ENCODE results near the gene ATXN1.

ATXN1 gene

DNA sequence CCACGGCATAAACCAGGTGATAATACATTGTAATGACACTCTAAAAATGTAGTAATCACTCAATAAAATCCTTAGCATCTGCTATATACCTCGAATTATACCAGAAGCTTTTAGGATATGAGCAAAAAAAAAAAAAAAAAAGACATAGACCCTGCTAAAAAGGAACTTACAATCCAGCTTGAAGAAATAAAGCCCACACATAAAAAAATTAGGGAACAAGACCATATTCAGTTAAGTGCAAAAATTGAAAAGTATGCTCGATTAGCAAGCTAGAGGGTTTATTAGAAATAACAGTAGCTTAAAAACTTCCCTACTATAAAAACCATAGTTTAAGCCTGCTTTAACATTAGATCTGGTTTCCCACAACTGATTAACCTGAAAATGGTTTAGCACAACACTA, 387.2 kb downstream of the ATXN1 start:
- DNase-seq (ENCODE audit: low spot score) = no peak
- TF ChIP-seq, protein P1, sequence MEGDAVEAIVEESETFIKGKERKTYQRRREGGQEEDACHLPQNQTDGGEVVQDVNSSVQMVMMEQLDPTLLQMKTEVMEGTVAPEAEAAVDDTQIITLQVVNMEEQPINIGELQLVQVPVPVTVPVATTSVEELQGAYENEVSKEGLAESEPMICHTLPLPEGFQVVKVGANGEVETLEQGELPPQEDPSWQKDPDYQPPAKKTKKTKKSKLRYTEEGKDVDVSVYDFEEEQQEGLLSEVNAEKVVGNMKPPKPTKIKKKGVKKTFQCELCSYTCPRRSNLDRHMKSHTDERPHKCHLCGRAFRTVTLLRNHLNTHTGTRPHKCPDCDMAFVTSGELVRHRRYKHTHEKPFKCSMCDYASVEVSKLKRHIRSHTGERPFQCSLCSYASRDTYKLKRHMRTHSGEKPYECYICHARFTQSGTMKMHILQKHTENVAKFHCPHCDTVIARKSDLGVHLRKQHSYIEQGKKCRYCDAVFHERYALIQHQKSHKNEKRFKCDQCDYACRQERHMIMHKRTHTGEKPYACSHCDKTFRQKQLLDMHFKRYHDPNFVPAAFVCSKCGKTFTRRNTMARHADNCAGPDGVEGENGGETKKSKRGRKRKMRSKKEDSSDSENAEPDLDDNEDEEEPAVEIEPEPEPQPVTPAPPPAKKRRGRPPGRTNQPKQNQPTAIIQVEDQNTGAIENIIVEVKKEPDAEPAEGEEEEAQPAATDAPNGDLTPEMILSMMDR (IDR thresholded peaks at IDR 0.05; ENCODE audit: extremely low read depth, missing control alignments) = no peak

DNA sequence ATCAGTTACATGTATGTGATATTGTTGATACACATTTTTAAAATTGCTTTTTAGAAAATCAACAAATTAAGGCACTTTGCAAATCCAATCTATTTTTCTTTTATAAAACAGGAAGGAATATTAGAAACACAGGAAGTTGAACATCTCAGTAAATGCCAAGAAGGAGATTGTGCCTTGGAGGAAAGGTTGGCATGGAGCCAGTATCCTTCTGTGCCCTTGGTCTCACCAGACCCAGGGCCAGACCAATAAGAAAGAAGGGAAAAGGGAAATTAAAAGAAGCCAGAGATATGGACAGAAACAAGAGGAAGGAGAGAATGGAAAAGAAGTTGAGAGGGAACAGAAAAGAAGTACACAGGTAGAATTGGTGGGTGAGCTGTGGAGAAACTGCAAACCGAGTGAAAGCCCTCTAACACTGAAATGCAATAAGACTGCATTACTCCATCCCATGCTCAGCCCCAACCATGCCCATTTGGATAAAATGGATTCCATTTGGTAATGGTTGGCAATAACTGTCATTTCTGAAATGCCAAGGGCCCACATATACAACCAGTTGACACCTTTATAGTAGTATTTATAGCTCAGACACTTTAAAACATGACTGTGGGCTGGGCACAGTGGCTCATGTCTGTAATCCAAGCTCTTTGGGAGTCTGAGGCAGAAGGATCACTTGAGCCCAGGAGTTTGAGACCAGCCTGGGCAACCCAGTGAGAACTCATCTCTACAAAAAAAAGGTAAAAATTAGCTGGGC, 389.1 kb downstream of the ATXN1 start:
- TF ChIP-seq, protein P1 (IDR thresholded peaks at IDR 0.05; ENCODE audit: extremely low read depth, missing control alignments) = no peak

DNA sequence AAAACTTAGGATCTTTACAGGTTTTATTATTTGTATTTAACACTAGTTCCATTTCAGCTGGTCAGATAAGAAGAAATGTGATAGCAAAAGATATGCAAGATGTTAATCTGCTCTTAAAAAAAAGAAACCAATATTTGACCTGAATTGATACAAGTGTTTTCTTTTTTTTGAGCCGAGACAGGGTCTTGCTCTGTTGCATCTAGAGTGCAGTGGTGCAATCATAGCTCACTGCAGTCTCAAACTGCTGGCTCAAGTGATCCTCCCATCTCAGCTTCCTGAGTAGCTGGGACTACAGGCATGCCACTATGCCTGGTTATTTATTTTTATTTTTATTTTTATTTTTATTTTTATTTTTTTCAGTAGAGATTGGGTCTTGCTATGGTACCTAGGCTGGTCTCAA, 389.9 kb downstream of the ATXN1 start:
- no peak for DNase-seq (ENCODE audit: low spot score)
- TF ChIP-seq, protein P1 (IDR thresholded peaks at IDR 0.05; ENCODE audit: extremely low read depth, missing control alignments) = no peak

More for the DNA sequence above, 389.1 kb downstream of the ATXN1 start:
- DNase-seq (ENCODE audit: low spot score) = no peak

DNA sequence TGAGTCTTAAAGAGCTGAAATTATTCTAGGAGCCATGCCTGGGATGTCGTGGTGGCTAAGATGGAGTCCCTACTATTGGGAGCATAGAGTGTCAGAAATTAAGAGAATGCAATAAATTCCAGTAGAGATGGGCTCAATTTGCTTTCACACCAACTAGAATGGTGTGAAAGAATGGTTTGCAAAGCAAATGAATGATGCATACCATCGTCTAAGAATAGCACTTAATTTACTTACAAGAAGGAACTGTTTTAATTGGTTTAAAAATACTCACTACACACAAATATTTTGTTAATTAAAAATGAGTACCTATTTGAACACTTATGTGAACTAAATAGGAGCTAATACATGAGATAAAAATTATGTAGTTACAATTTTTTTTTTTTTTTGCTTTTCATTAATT, 390.3 kb downstream of the ATXN1 start:
- TF ChIP-seq, protein P1 (IDR thresholded peaks at IDR 0.05; ENCODE audit: extremely low read depth, missing control alignments) = no peak
- no peak for DNase-seq (ENCODE audit: low spot score)

DNA sequence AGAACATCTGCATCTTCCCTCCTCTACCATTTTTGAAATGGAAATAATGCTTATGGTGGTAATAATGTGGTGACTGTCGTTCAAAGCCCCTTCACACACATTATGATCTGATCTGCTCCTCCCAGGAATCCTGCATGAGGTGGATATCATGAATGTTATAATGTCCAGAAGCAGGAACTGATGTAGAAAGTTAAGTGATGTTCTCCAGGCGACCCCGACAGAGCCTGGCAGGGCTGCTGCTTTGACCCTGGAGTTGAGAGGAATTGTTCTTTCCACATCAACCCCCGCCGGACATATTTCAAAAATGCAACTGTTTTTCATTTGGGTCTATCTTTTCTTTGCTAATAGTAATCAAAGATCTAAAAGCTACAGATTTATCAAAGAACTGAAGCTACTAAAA, 391.3 kb downstream of the ATXN1 start:
- TF ChIP-seq, protein P1 (IDR thresholded peaks at IDR 0.05; ENCODE audit: extremely low read depth, missing control alignments) = no peak
- DNase-seq (ENCODE audit: low spot score) = no peak

DNA sequence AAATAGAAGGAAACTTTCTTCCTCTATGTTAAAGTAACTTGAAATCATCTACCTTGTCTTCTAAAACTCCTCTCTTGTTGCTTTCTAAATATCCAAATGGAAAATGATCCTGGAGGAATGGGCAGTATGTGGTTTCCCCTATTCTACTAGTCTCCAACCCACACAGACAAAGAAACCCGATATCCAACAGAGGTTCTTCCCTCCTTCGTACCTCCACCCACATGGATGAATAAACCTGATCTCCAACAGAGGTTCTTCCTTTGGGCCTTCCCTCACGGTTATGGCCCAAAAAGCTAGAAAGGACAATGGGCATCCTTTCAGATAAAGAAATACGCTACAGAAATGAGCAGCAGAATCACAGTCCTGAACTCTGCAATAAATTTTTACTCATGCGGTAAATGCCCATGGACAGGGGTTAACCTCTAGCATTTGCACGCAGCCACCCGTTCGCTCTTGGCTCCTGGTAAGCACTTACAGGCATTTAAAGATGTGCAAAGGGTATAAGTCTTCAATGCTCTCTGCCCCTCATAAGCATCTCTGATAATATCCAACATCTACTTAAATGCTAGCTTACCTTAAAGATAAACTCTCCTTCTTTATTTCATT, 392.0 kb downstream of the ATXN1 start:
- no peak for DNase-seq (ENCODE audit: low spot score)
- TF ChIP-seq, protein P1 (IDR thresholded peaks at IDR 0.05; ENCODE audit: extremely low read depth, missing control alignments) = no peak

DNA sequence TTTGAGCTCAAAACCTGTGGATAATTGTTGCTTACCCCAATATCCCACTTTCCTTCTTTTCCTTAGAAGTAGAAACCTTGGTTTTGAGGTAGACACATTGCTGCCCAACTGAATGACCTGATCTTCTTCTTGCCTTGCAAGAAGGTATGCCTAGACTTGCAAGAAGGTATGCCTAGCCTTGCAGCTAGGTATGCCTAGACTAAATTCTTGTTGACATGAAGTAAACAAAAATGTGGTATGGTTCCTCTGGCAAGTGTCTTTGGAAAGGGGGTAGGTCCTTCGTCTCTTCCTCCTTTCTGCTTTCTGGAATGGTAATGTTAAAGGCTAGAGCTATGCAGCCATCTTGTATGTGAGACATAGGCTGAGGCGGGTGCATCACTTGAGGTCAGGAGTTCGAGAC, 393.7 kb downstream of the ATXN1 start:
- TF ChIP-seq, protein P1 (IDR thresholded peaks at IDR 0.05; ENCODE audit: extremely low read depth, missing control alignments) = no peak
- DNase-seq (ENCODE audit: low spot score) = no peak
